Mesenchymal stem cell (in vitro differentiated cells and primary cell): ENCODE results near the gene EVC.

Experiments
- DNase-seq: peaks from one replicate; pipeline ENCODE4 v3.0.0-alpha.2; 2013
- H2AFZ ChIP-seq: one replicate; pipeline ENCODE4 v1.6.1; 2013; ENCODE audit warnings: low read depth, mild to moderate bottlenecking, control low read depth, inconsistent platforms, low read length, moderate library complexity
- H2AK5ac ChIP-seq: 2 replicates; pipeline ENCODE4 v1.6.1; 2013; ENCODE audit warnings: low read length, moderate library complexity, mild to moderate bottlenecking, inconsistent platforms; ENCODE audit not compliant: severe bottlenecking
- H2BK120ac ChIP-seq: one replicate; pipeline ENCODE4 v1.6.1; 2013; ENCODE audit warnings: low read depth, mild to moderate bottlenecking, inconsistent platforms, low read length, moderate library complexity
- H2BK12ac ChIP-seq, 2 experiments: one replicate each; pipeline ENCODE4 v1.6.1; 2013; ENCODE audit warnings: inconsistent platforms in 2 of 2, low read length in 2 of 2, mild to moderate bottlenecking in 2 of 2, moderate library complexity in 2 of 2, control low read depth in 1 of 2
- H2BK15ac ChIP-seq: one replicate; pipeline ENCODE4 v1.6.1; 2013; ENCODE audit warnings: mild to moderate bottlenecking, low read depth, inconsistent platforms; ENCODE audit not compliant: poor library complexity, severe bottlenecking
- H2BK5ac ChIP-seq: 2 replicates; pipeline ENCODE4 v1.6.1; 2013; ENCODE audit warnings: low read depth, mild to moderate bottlenecking, low read length, control low read depth, inconsistent platforms; ENCODE audit not compliant: poor library complexity, severe bottlenecking
- H3K14ac ChIP-seq, 2 experiments: one replicate each; pipeline ENCODE4 v1.6.1; 2013; ENCODE audit warnings: inconsistent platforms in 2 of 2, low read length in 2 of 2, control low read depth in 1 of 2, mild to moderate bottlenecking in 1 of 2, moderate library complexity in 1 of 2
- H3K18ac ChIP-seq, 2 experiments: one replicate each; pipeline ENCODE4 v1.6.1; 2013; ENCODE audit warnings: inconsistent platforms in 2 of 2, low read length in 2 of 2, control low read depth in 1 of 2, low read depth in 1 of 2, mild to moderate bottlenecking in 1 of 2
- H3K23ac ChIP-seq, 2 experiments: one replicate each; pipeline ENCODE4 v1.6.1; 2013; ENCODE audit warnings: inconsistent platforms in 2 of 2, low read length in 2 of 2, mild to moderate bottlenecking in 2 of 2, moderate library complexity in 2 of 2, control low read depth in 1 of 2
- H3K27ac ChIP-seq: 2 replicates; pipeline ENCODE4 v1.5.1; 2013; ENCODE audit warnings: mild to moderate bottlenecking, moderate library complexity, low read length, control low read depth, inconsistent platforms; ENCODE audit not compliant: poor library complexity, severe bottlenecking
- H3K27me3 ChIP-seq, 2 experiments: 2 replicates each; pipeline versions ENCODE4 v1.6.1 to v1.7.0; 2013; ENCODE audit warnings: low read length in 2 of 2, mild to moderate bottlenecking in 2 of 2, moderate library complexity in 2 of 2, control low read depth in 1 of 2, inconsistent platforms in 1 of 2; ENCODE audit not compliant: control insufficient read depth in 1 of 2, insufficient read depth in 1 of 2
- H3K36me3 ChIP-seq, 2 experiments: 2 replicates each; pipeline versions ENCODE4 v1.6.1 to v1.7.0; 2013; ENCODE audit warnings: low read length in 2 of 2, control low read depth in 1 of 2, inconsistent platforms in 1 of 2, low read depth in 1 of 2, mild to moderate bottlenecking in 1 of 2; ENCODE audit not compliant: insufficient read depth in 2 of 2, control insufficient read depth in 1 of 2
- H3K4ac ChIP-seq, 2 experiments: one replicate each; pipeline ENCODE4 v1.6.1; 2013; ENCODE audit warnings: inconsistent platforms in 2 of 2, low read length in 2 of 2, mild to moderate bottlenecking in 2 of 2, moderate library complexity in 2 of 2, control low read depth in 1 of 2, low read depth in 1 of 2
- H3K4me1 ChIP-seq: 2 replicates; pipeline ENCODE4 v1.6.1; 2013; ENCODE audit warnings: low read depth, low read length, control low read depth; ENCODE audit not compliant: control insufficient read depth, insufficient read depth
- H3K4me2 ChIP-seq: 2 replicates; pipeline ENCODE4 v1.6.1; 2013; ENCODE audit warnings: low read length, mild to moderate bottlenecking, inconsistent platforms; ENCODE audit not compliant: poor library complexity, severe bottlenecking
- H3K4me3 ChIP-seq, 2 experiments: 2 replicates each; pipeline versions ENCODE4 v1.5.1 to v1.7.0; 2013; ENCODE audit warnings: low read length in 2 of 2, mild to moderate bottlenecking in 2 of 2, control low read depth in 1 of 2, low read depth in 1 of 2; ENCODE audit not compliant: insufficient read depth in 1 of 2
- H3K79me1 ChIP-seq: replicated peaks from 2 replicates; pipeline ENCODE4 v1.6.1; 2013; ENCODE audit warnings: mild to moderate bottlenecking, control low read depth, low read length, inconsistent platforms; ENCODE audit not compliant: poor library complexity, severe bottlenecking
- H3K9ac ChIP-seq: 2 replicates; pipeline ENCODE4 v1.7.0; 2013; ENCODE audit warnings: mild to moderate bottlenecking, low read length, moderate library complexity
- H3K9me3 ChIP-seq: 2 replicates; pipeline ENCODE4 v1.7.0; 2013; ENCODE audit warnings: mild to moderate bottlenecking, low read length; ENCODE audit not compliant: control insufficient read depth
- H4K8ac ChIP-seq: one replicate; pipeline ENCODE4 v1.6.1; 2013; ENCODE audit warnings: inconsistent platforms, mild to moderate bottlenecking, low read length, moderate library complexity
- H4K91ac ChIP-seq: one replicate; pipeline ENCODE4 v1.6.1; 2013; ENCODE audit warnings: mild to moderate bottlenecking, low read length, inconsistent platforms
- WGBS: methylation state at CpG from one replicate; pipeline ENCODE4 v1.1.7; 2013; ENCODE audit warnings: mixed read lengths; 5-methylcytosine and 5-hydroxymethylcytosine counted together

Gene EVC

GRCh38 chr4:5730436-5730835 is 19.4 kb downstream of the EVC start:
- no peak overlapping the region for H2BK15ac ChIP-seq
- H4K91ac ChIP-seq = no peak overlapping the region
- no peak overlapping the region for H3K9ac ChIP-seq
- no peaks in the 10 kb centered on the region for H3K27me3 ChIP-seq
- H3K4ac ChIP-seq = no peak overlapping the region
- H4K8ac ChIP-seq = no peak overlapping the region
- no peak overlapping the region for H2AFZ ChIP-seq
- DNase-seq = no peak
- H2BK12ac ChIP-seq = no peak overlapping the region
- WGBS = 94% methylated on average over 10 of the region's 10 CpGs
- no peak overlapping the region for H3K23ac ChIP-seq
- no peak overlapping the region for H3K14ac ChIP-seq
- H3K27ac ChIP-seq = no peak overlapping the region
- no peak overlapping the region for H3K4me3 ChIP-seq
- H3K4me1 ChIP-seq = no peaks in the 10 kb centered on the region
- H2AK5ac ChIP-seq = no peak overlapping the region
- no peak overlapping the region for H3K18ac ChIP-seq
- H2BK120ac ChIP-seq = no peak overlapping the region
- H3K79me1 ChIP-seq = peaks cover 38% of the 10 kb centered on the region
- H2BK5ac ChIP-seq = no peak overlapping the region
- peaks cover 63 to 77% of the 10 kb centered on the region in 2 experiments for H3K36me3 ChIP-seq
- H3K9me3 ChIP-seq = no peaks in the 10 kb centered on the region
- H3K4me2 ChIP-seq = no peak overlapping the region

- H3K36me3 ChIP-seq = peaks cover 62 to 79% of the 10 kb centered on the region in 2 experiments
- no peak overlapping the region for H4K8ac ChIP-seq
- no peak overlapping the region for H3K4ac ChIP-seq
- peaks cover 33% of the 10 kb centered on the region for H3K79me1 ChIP-seq
- H4K91ac ChIP-seq = no peak overlapping the region
- H2BK12ac ChIP-seq = no peak overlapping the region
- peak; percentile 24 for DNase-seq
- H3K4me3 ChIP-seq = no peak overlapping the region
- H3K9me3 ChIP-seq = no peaks in the 10 kb centered on the region
- H3K27ac ChIP-seq = no peak overlapping the region
- H3K18ac ChIP-seq = no peak overlapping the region
- H3K9ac ChIP-seq = no peak overlapping the region
- no peak overlapping the region for H2AFZ ChIP-seq
- no peak overlapping the region for H2BK120ac ChIP-seq
- H2BK5ac ChIP-seq = no peak overlapping the region
- peak overlapping the region in 1 of 2 experiments; percentile 9 for H3K14ac ChIP-seq
- H3K23ac ChIP-seq = no peak overlapping the region
- no peak overlapping the region for H2AK5ac ChIP-seq
- no peaks in the 10 kb centered on the region for H3K27me3 ChIP-seq
- 91% methylated on average over 30 of the region's 30 CpGs for WGBS
- no peak overlapping the region for H2BK15ac ChIP-seq
- peaks cover 2% of the 10 kb centered on the region for H3K4me1 ChIP-seq
- H3K4me2 ChIP-seq = no peak overlapping the region
Measured at GRCh38 chr4:5730993-5731990, 20.3 kb downstream of the EVC start.

GRCh38 chr4:5732158-5732557 is 21.2 kb downstream of the EVC start:
- no peaks in the 10 kb centered on the region for H3K27me3 ChIP-seq
- WGBS = 88% methylated on average over 10 of the region's 10 CpGs
- no peak overlapping the region for H3K27ac ChIP-seq
- H3K14ac ChIP-seq = no peak overlapping the region
- no peaks in the 10 kb centered on the region for H3K9me3 ChIP-seq
- peaks cover 2% of the 10 kb centered on the region for H3K4me1 ChIP-seq
- no peak overlapping the region for H3K4ac ChIP-seq
- no peak overlapping the region for H2BK5ac ChIP-seq
- peaks cover 35% of the 10 kb centered on the region for H3K79me1 ChIP-seq
- H2BK120ac ChIP-seq = no peak overlapping the region
- no peak overlapping the region for H4K8ac ChIP-seq
- DNase-seq = no peak
- no peak overlapping the region for H3K9ac ChIP-seq
- no peak overlapping the region for H2BK15ac ChIP-seq
- H3K23ac ChIP-seq = no peak overlapping the region
- H3K18ac ChIP-seq = no peak overlapping the region
- no peak overlapping the region for H2AFZ ChIP-seq
- no peak overlapping the region for H3K4me3 ChIP-seq
- H2BK12ac ChIP-seq = no peak overlapping the region
- H4K91ac ChIP-seq = no peak overlapping the region
- H3K4me2 ChIP-seq = no peak overlapping the region
- no peak overlapping the region for H2AK5ac ChIP-seq
- peaks cover 62 to 87% of the 10 kb centered on the region in 2 experiments for H3K36me3 ChIP-seq

GRCh38 chr4:5734853-5735252 is 23.9 kb downstream of the EVC start:
- Histone ChIP-seq H3K23ac (no peak overlapping the region), H2AFZ (no peak overlapping the region), H3K9ac (peak overlapping the region; percentile 30), H3K4ac (no peak overlapping the region), H3K18ac (no peak overlapping the region), H4K8ac (no peak overlapping the region), H2AK5ac (no peak overlapping the region), H3K14ac (no peak overlapping the region), H2BK5ac (no peak overlapping the region), H3K79me1 (peaks cover 33% of the 10 kb centered on the region), H3K4me1 (peaks cover 2% of the 10 kb centered on the region), H3K27me3 (no peaks in the 10 kb centered on the region), H2BK15ac (no peak overlapping the region), H3K9me3 (no peaks in the 10 kb centered on the region), H3K27ac (no peak overlapping the region), H3K36me3 (peaks cover 56 to 89% of the 10 kb centered on the region in 2 experiments), H3K4me2 (no peak overlapping the region), H3K4me3 (no peak overlapping the region), H2BK12ac (no peak overlapping the region), H2BK120ac (no peak overlapping the region), H4K91ac (no peak overlapping the region)
- no peak for DNase-seq
- WGBS = 94% methylated on average over 5 of the region's 5 CpGs
